Thoracic aorta (tissue), 2 donors: ENCODE data around the gene EFNA2. TPM values are rescaled to one million over a fixed set of nuclear protein-coding genes. Genes with fewer than 3 reads are reported as not detected.

Experiments
- ATAC-seq: fragments of 150-250 bp; one replicate; pipeline ENCODE4 v1.8.0; 2017; ENCODE audit warnings: low read depth; ENCODE audit not compliant: insufficient number of reproducible peaks, low FRiP score
- DNase-seq: peaks from one replicate; pipeline ENCODE4 v3.0.0-alpha.2; 2020; ENCODE audit warnings: low spot score
- H3K27ac ChIP-seq, 2 donors: fragments of 200-600 bp; sonication (generic); 1 replicate in 1 of 2; 2 replicates in 1 of 2; pipeline ENCODE4 v1.5.1; 2016; ENCODE audit warnings: mild to moderate bottlenecking in 2 of 2, moderate library complexity in 2 of 2
- H3K27me3 ChIP-seq: fragments of 200-600 bp; sonication (generic); replicated peaks from 2 replicates; pipeline ENCODE4 v1.6.0; 2016; ENCODE audit warnings: mild to moderate bottlenecking; ENCODE audit not compliant: insufficient read depth
- H3K36me3 ChIP-seq: fragments of 200-600 bp; sonication (generic); one replicate; pipeline ENCODE4 v1.5.1; 2016
- H3K4me1 ChIP-seq, 2 donors: fragments of 200-600 bp; sonication (generic); 1 replicate in 1 of 2; 2 replicates in 1 of 2; pipeline versions ENCODE4 v1.5.1 to v1.6.0; 2016; ENCODE audit warnings: low read depth in 2 of 2, mild to moderate bottlenecking in 1 of 2; ENCODE audit not compliant: control insufficient read depth in 1 of 2
- H3K4me3 ChIP-seq: fragments of 200-600 bp; sonication (generic); 2 replicates; pipeline ENCODE4 v1.5.1; 2016; ENCODE audit warnings: mild to moderate bottlenecking
- H3K9me3 ChIP-seq: fragments of 200-600 bp; sonication (generic); 2 replicates; pipeline ENCODE4 v1.5.1; 2016
- CTCF ChIP-seq: fragments of 200-600 bp; sonication (generic); IDR thresholded peaks from one replicate; pipeline ENCODE4 v1.5.1; 2019; ENCODE audit warnings: antibody characterized with exemption
- total RNA-seq, 2 donors: library from RNA; depleted of rRNA; stranded (reverse); fragments of >200 nt; gene quantifications; one replicate each; pipeline versions ENCODE4 v1.1.0 to v1.2.3, GENCODE V29; 2016

Gene EFNA2
- total RNA-seq, 2 donors from 2014 or later = not detected

- Histone ChIP-seq H3K4me1 (no peaks in the 10 kb centered on the region), H3K36me3 (no peaks in the 10 kb centered on the region), H3K27me3 (no peaks in the 10 kb centered on the region), H3K9me3 (no peaks in the 10 kb centered on the region), H3K4me3 (no peak overlapping the region), H3K27ac (no peak overlapping the region)
- DNase-seq (no peak), ATAC-seq (no peak)
- TF ChIP-seq CTCF = no peak
Observed at GRCh38 chr19:1336079-1336684, 50.5 kb downstream of the EFNA2 start.

- DNase-seq = no peak
- Histone ChIP-seq H3K9me3 (no peaks in the 10 kb centered on the region), H3K4me3 (no peak overlapping the region), H3K4me1 (no peaks in the 10 kb centered on the region), H3K27ac (no peak overlapping the region), H3K27me3 (no peaks in the 10 kb centered on the region), H3K36me3 (no peaks in the 10 kb centered on the region)
- TF ChIP-seq CTCF = no peak
- no peak for ATAC-seq
Observed at GRCh38 chr19:1340681-1341469, 55.2 kb downstream of the EFNA2 start.

- no peak overlapping the region for H3K4me3 ChIP-seq
- H3K36me3 ChIP-seq = no peaks in the 10 kb centered on the region
- no peak for ATAC-seq
- H3K27ac ChIP-seq = no peak overlapping the region
- H3K27me3 ChIP-seq = no peaks in the 10 kb centered on the region
- H3K4me1 ChIP-seq = no peaks in the 10 kb centered on the region
- H3K9me3 ChIP-seq = no peaks in the 10 kb centered on the region
- no peak for DNase-seq
- TF ChIP-seq CTCF = no peak
Observed at GRCh38 chr19:1343041-1343440, 57.4 kb downstream of the EFNA2 start.

GRCh38 chr19:1349211-1349610, 63.5 kb downstream of the EFNA2 start:
- no peaks in the 10 kb centered on the region for H3K27me3 ChIP-seq
- DNase-seq = no peak
- H3K9me3 ChIP-seq = no peaks in the 10 kb centered on the region
- H3K27ac ChIP-seq = no peak overlapping the region
- no peaks in the 10 kb centered on the region for H3K36me3 ChIP-seq
- ATAC-seq = no peak
- H3K4me1 ChIP-seq = peaks cover 5 to 7% of the 10 kb centered on the region in 2 donors
- TF ChIP-seq CTCF = no peak
- H3K4me3 ChIP-seq = no peak overlapping the region

GRCh38 chr19:1350867-1351266, 65.2 kb downstream of the EFNA2 start:
- no peak for ATAC-seq
- Histone ChIP-seq H3K4me3 (no peak overlapping the region), H3K27ac (no peak overlapping the region), H3K9me3 (no peaks in the 10 kb centered on the region), H3K36me3 (no peaks in the 10 kb centered on the region), H3K27me3 (no peaks in the 10 kb centered on the region), H3K4me1 (peaks cover 5 to 11% of the 10 kb centered on the region in 2 donors)
- no peak for TF ChIP-seq CTCF
- no peak for DNase-seq

Other genes starting within 250 kb of the EFNA2 start
- 1 to 10 TPM; 6.0 to 7.0 TPM for gene ABCA7, start 245.8 kb upstream of the EFNA2 start, total RNA-seq
- gene ARHGAP45, start 218.7 kb upstream of the EFNA2 start, total RNA-seq = 10 to 100 TPM; 37.9 to 42.6 TPM
- gene POLR2E, start 190.5 kb upstream of the EFNA2 start, total RNA-seq = 100 to 1,000 TPM; 129 to 149 TPM
- 100 to 1,000 TPM; 259 to 441 TPM for gene GPX4, start 181.9 kb upstream of the EFNA2 start, total RNA-seq
- gene SBNO2, start 111.6 kb upstream of the EFNA2 start, total RNA-seq = 100 to 1,000 TPM in 1 of 2 donors, 10 to 100 TPM in 1; 55.4 to 182 TPM
- gene STK11, start 80.1 kb upstream of the EFNA2 start, total RNA-seq = 10 to 100 TPM; 60.2 to 70.0 TPM
- gene CBARP, start 47.9 kb upstream of the EFNA2 start, total RNA-seq = 1 to 10 TPM in 1 of 2 donors, under 1 TPM in 1; 0.27 to 1.9 TPM
- gene ATP5F1D, start 44.1 kb upstream of the EFNA2 start, total RNA-seq = 10 to 100 TPM; 40.4 to 45.1 TPM
- 100 to 1,000 TPM in 1 of 2 donors, 10 to 100 TPM in 1; 80.1 to 124 TPM for gene MIDN, start 37.3 kb upstream of the EFNA2 start, total RNA-seq
- gene CIRBP, start 16.5 kb upstream of the EFNA2 start, total RNA-seq = 100 to 1,000 TPM; 492 to 644 TPM
- gene FAM174C, start 10.3 kb upstream of the EFNA2 start, total RNA-seq = 10 to 100 TPM; 18.8 to 40.8 TPM
- 100 to 1,000 TPM in 1 of 2 donors, 10 to 100 TPM in 1; 83.3 to 110 TPM for gene NDUFS7, start 98.0 kb downstream of the EFNA2 start, total RNA-seq
- gene GAMT, start 115.7 kb downstream of the EFNA2 start, total RNA-seq = 10 to 100 TPM; 27.6 to 55.1 TPM
- gene DAZAP1, start 121.7 kb downstream of the EFNA2 start, total RNA-seq = 10 to 100 TPM; 34.9 to 76.9 TPM
- gene RPS15, start 152.5 kb downstream of the EFNA2 start, total RNA-seq = 1,000 to 10,000 TPM; 1,512 to 2,119 TPM
- gene APC2, start 164.2 kb downstream of the EFNA2 start, total RNA-seq = under 1 TPM; 0.41 to 0.78 TPM
- 10 to 100 TPM; 28.6 to 54.6 TPM for gene C19orf25, start 193.3 kb downstream of the EFNA2 start, total RNA-seq
- under 1 TPM; 0.56 to 0.68 TPM for gene PCSK4, start 204.5 kb downstream of the EFNA2 start, total RNA-seq
- gene REEP6, start 205.3 kb downstream of the EFNA2 start, total RNA-seq = 1 to 10 TPM in 1 of 2 donors, under 1 TPM in 1; 0.35 to 1.6 TPM
- 10 to 100 TPM; 22.2 to 36.2 TPM for gene ADAMTSL5, start 227.1 kb downstream of the EFNA2 start, total RNA-seq
- gene PLK5, start 238.2 kb downstream of the EFNA2 start, total RNA-seq = not detected